Endothelial cell of umbilical vein (primary cell): ENCODE data around the gene CA5A. TPM values are rescaled to one million over a fixed set of nuclear protein-coding genes. Genes with fewer than 3 reads are reported as not detected.

ENCODE experiments used
- BruUV-seq: library from RNA; stranded (reverse); fragments of 400-500 nt; replicated peaks from 2 replicates; lab custom pipeline; 2021; lab: Mats Ljungman, UMichigan
- CTCF ChIA-PET: fragments of 300-600, 350-600 bp; sonication (Branson Sonifier 250); formaldehyde crosslinking; loops from one replicate; lab custom pipeline; 2021; ENCODE audit warnings: antibody characterized with exemption, inconsistent platforms; lab: Charles Lee
- POLR2A ChIA-PET: fragments of 300-600, 350-600 bp; sonication (Branson Sonifier 250); formaldehyde crosslinking; loops from one replicate; lab custom pipeline; 2021; ENCODE audit warnings: antibody characterized with exemption, inconsistent platforms; lab: Charles Lee
- DNase-seq: peaks from one replicate; pipeline ENCODE4 v3.0.0-alpha.2; 2011; ENCODE audit warnings: low read depth, low spot score
- FAIRE-seq: peaks from 2 replicates; lab custom pipeline; 2011; peaks lifted over from hg19 to GRCh38; lab: Jason Lieb, UNC
- H2AFZ ChIP-seq: 2 replicates; pipeline ENCODE4 v1.6.0; 2012; ENCODE audit warnings: low read depth, low read length, control low read depth, inconsistent platforms
- H3K27ac ChIP-seq: 2 replicates; pipeline ENCODE4 v1.5.1; 2011; ENCODE audit warnings: low read depth, mild to moderate bottlenecking, control low read depth, low read length, moderate library complexity; ENCODE audit not compliant: insufficient read depth
- H3K27me3 ChIP-seq, 2 experiments: 2 replicates each; pipeline versions ENCODE4 v1.6.0 to v1.6.1; 2011; ENCODE audit warnings: low read length in 2 of 2, mixed read lengths in 1 of 2; ENCODE audit not compliant: control insufficient read depth in 2 of 2, insufficient read depth in 2 of 2
- H3K36me3 ChIP-seq, 2 experiments: 2 replicates in 1 of 2; 3 replicates in 1 of 2; pipeline ENCODE4 v1.5.1; 2011; ENCODE audit warnings: low read length in 2 of 2, mild to moderate bottlenecking in 1 of 2, moderate library complexity in 1 of 2; ENCODE audit not compliant: control insufficient read depth in 2 of 2, insufficient read depth in 2 of 2; ENCODE audit errors: extremely low read depth in 1 of 2
- H3K4me1 ChIP-seq: 3 replicates; pipeline ENCODE4 v1.5.1; 2011; ENCODE audit warnings: mild to moderate bottlenecking, low read length; ENCODE audit not compliant: control insufficient read depth, insufficient read depth; ENCODE audit errors: extremely low read depth
- H3K4me2 ChIP-seq: 2 replicates; pipeline ENCODE4 v1.6.1; 2011; ENCODE audit warnings: low read length, control low read depth, mixed read lengths; ENCODE audit not compliant: insufficient read depth
- H3K4me3 ChIP-seq, 3 experiments: fragments of 200-600 bp in 1 of 3; sonication (generic), shearing (Covaris generic) in 1 of 3; replicated peaks in 1 of 3; 2 replicates each; pipeline ENCODE4 v1.5.1; 2011 to 2016; ENCODE audit warnings: control low read depth in 3 of 3, low read length in 3 of 3, mild to moderate bottlenecking in 2 of 3, inconsistent platforms in 1 of 3, low read depth in 1 of 3, moderate library complexity in 1 of 3; ENCODE audit not compliant: insufficient read depth in 1 of 3
- H3K79me2 ChIP-seq: 2 replicates; pipeline ENCODE4 v1.6.0; 2012; ENCODE audit warnings: low read length, inconsistent platforms; ENCODE audit not compliant: control insufficient read depth, insufficient read depth
- H3K9ac ChIP-seq: replicated peaks from 2 replicates; pipeline ENCODE3; 2011; ENCODE audit warnings: low read length, control low read depth; ENCODE audit not compliant: insufficient read depth; ENCODE audit errors: extremely low read depth
- H3K9me1 ChIP-seq: replicated peaks from 3 replicates; pipeline ENCODE4 v1.6.0; 2011; ENCODE audit warnings: mild to moderate bottlenecking, low read length; ENCODE audit not compliant: control insufficient read depth, insufficient read depth; ENCODE audit errors: extremely low read depth
- H3K9me3 ChIP-seq: replicated peaks from 2 replicates; pipeline ENCODE4 v1.5.1; 2012; ENCODE audit warnings: low read length, inconsistent platforms; ENCODE audit not compliant: control insufficient read depth, insufficient read depth
- H4K20me1 ChIP-seq: replicated peaks from 2 replicates; pipeline ENCODE3; 2011; ENCODE audit warnings: mild to moderate bottlenecking, low read length; ENCODE audit not compliant: control insufficient read depth, insufficient read depth; ENCODE audit errors: extremely low read depth
- EZH2 ChIP-seq: IDR thresholded peaks from 2 replicates; pipeline ENCODE4 v1.6.1; 2012; ENCODE audit warnings: borderline replicate concordance, low read depth, mild to moderate bottlenecking, moderate library complexity, low read length, inconsistent platforms; ENCODE audit not compliant: severe bottlenecking
- FOS ChIP-seq: IDR thresholded peaks from 2 replicates; pipeline ENCODE4 v1.6.1; 2011; ENCODE audit warnings: mild to moderate bottlenecking, low read length, moderate library complexity, borderline replicate concordance; ENCODE audit not compliant: insufficient read depth
- GATA2 ChIP-seq: IDR thresholded peaks from 2 replicates; pipeline ENCODE4 v1.7.0; 2011; ENCODE audit warnings: low read depth, mild to moderate bottlenecking, moderate library complexity, mixed read lengths, low read length; ENCODE audit not compliant: insufficient read length, insufficient read depth
- JUN ChIP-seq: IDR thresholded peaks from 2 replicates; pipeline ENCODE4 v1.6.1; 2011; ENCODE audit warnings: borderline replicate concordance, low read depth; ENCODE audit not compliant: insufficient read length, insufficient read depth
- MYC ChIP-seq: IDR thresholded peaks from one replicate; pipeline ENCODE4 v1.6.1; 2011; ENCODE audit warnings: mild to moderate bottlenecking, low read depth, low read length
- POLR2A ChIP-seq: IDR thresholded peaks from 2 replicates; pipeline ENCODE4 v1.6.1; 2012; ENCODE audit warnings: low read depth, mild to moderate bottlenecking, control low read depth, low read length
- POLR2AphosphoS5 ChIP-seq: IDR thresholded peaks from 2 replicates; pipeline ENCODE4 v1.6.1; 2012; ENCODE audit warnings: low read depth, mild to moderate bottlenecking, control low read depth, low read length, moderate library complexity; ENCODE audit not compliant: insufficient read depth
- dilution Hi-C: fragments of 300-500 bp; cut with MboI; formaldehyde crosslinking; loops from one replicate; pipeline ENCODE4 v1.15.0; 2019; ENCODE audit warnings: low sequenced_read_pairs; ENCODE audit not compliant: extremely low pct_ligation_motif_present
- intact Hi-C: fragments of 100-400 bp; cut with micrococcal nuclease; formaldehyde crosslinking; loops from one replicate; pipeline ENCODE4 v1.10.0; 2022
- polyA plus RNA-seq, 4 experiments: library from polyadenylated mRNA; depleted of rRNA in 3 of 4; stranded (reverse) in 3 of 4; unstranded in 1 of 4; fragments of >200 nt; gene quantifications; 2 replicates each; pipeline versions ENCODE4 v1.2.1 to v1.2.3, GENCODE V29; 2011 to 2012; ENCODE audit warnings: missing spikeins in 1 of 4
- total RNA-seq: library from RNA; stranded (reverse); gene quantifications from 2 replicates; pipeline ENCODE4 v1.2.3, GENCODE V29; 2021
- TF ChIP-seq, protein P1 (sequence below), 2 donors: IDR thresholded peaks; 1 replicate in 1 of 2; 2 replicates in 1 of 2; pipeline ENCODE4 v1.5.1; 2011; ENCODE audit warnings: low read length in 2 of 2, mild to moderate bottlenecking in 2 of 2, moderate library complexity in 2 of 2, control low read depth in 1 of 2, inconsistent platforms in 1 of 2, low read depth in 1 of 2; ENCODE audit not compliant: insufficient read depth in 1 of 2; ENCODE audit errors: extremely low read depth in 1 of 2
- TF ChIP-seq, protein P2 (sequence below): IDR thresholded peaks from 2 replicates; pipeline ENCODE4 v1.6.1; 2011; ENCODE audit not compliant: insufficient read depth, insufficient read length

Gene CA5A
- total and polyA plus RNA-seq, 2 donors (not counting 3 experiments of a cell fraction or from before 2014, with no cell fraction given): not detected

DNA sequence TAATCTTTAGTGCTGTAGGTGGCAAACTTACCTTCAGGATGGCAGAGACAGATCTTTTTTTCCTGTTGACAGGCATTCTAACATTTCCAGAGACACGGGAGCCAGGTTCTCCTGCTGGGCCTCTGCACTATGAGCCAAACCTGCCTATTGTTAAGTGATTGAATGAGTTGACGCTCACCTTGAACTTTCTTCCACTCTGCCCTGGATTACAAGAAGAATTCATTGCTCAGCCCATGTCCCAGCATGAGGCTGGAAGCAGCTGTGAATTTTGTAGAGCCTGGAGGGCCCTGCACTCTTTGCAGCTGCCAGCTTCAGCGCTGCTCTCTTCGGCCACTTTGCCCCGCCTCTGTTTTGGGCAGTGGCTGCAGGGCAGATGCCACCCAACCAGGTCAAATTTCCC, 57.6 kb downstream of the CA5A start:
- H3K36me3 ChIP-seq: no peaks in the 10 kb centered on the region
- no TSS peak for BruUV-seq
- H4K20me1 ChIP-seq: no peaks in the 10 kb centered on the region
- ChIA-PET CTCF (no interaction called here), POLR2A (no interaction called here)
- H3K9ac ChIP-seq: no peak overlapping the region
- intact Hi-C loops: no loop called here
- no peaks in the 10 kb centered on the region for H3K79me2 ChIP-seq
- no peaks in the 10 kb centered on the region for H3K9me3 ChIP-seq
- no peaks in the 10 kb centered on the region for H3K9me1 ChIP-seq
- H3K27me3 ChIP-seq: peaks cover 7 to 9% of the 10 kb centered on the region in 2 experiments
- H3K4me3 ChIP-seq: no peak overlapping the region
- H3K4me2 ChIP-seq: no peak overlapping the region
- H2AFZ ChIP-seq: no peak overlapping the region
- TF ChIP-seq GATA2 (no peak), POLR2A (no peak), POLR2AphosphoS5 (no peak), JUN (no peak)
- TF ChIP-seq, protein P1, sequence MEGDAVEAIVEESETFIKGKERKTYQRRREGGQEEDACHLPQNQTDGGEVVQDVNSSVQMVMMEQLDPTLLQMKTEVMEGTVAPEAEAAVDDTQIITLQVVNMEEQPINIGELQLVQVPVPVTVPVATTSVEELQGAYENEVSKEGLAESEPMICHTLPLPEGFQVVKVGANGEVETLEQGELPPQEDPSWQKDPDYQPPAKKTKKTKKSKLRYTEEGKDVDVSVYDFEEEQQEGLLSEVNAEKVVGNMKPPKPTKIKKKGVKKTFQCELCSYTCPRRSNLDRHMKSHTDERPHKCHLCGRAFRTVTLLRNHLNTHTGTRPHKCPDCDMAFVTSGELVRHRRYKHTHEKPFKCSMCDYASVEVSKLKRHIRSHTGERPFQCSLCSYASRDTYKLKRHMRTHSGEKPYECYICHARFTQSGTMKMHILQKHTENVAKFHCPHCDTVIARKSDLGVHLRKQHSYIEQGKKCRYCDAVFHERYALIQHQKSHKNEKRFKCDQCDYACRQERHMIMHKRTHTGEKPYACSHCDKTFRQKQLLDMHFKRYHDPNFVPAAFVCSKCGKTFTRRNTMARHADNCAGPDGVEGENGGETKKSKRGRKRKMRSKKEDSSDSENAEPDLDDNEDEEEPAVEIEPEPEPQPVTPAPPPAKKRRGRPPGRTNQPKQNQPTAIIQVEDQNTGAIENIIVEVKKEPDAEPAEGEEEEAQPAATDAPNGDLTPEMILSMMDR (IDR thresholded peaks at IDR 0.05; ENCODE audit: extremely low read depth in 1 of 2, insufficient read depth in 1 of 2, low read depth in 1 of 2, low read length in 2 of 2): no peak
- H3K4me1 ChIP-seq: no peaks in the 10 kb centered on the region
- no peak for FAIRE-seq
- DNase-seq: no peak
- no peak overlapping the region for H3K27ac ChIP-seq
- dilution Hi-C loops: no loop called here

DNA sequence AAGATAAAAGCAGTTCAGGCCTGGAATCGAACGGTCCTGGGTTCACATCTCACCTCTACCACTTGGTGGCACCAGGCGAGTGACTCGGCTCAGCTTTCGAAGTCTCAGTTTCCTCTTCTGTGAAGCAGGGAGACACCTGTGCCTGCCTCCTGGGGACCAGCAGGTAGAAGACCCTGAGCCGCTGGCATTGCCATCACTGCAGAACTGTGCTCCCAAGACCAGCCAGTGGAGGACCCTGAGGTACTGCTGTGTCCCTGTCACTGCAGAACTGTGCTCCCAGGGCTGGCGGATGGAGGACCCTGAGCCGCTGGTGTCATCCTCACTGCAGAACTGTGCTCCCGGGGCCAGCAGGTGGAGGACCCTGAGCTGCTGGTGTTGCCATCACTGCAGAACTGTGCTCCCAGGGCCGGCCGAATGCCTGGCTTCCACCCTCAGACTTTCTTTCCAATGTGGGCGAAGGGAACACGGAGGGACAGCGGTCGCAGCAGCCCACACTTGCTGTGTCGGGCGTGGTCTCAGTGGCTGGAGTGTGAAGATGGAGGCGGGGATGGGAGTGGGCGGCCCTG, 58.3 kb downstream of the CA5A start:
- dilution Hi-C loops (no loop called here), intact Hi-C loops (no loop called here)
- H3K27ac ChIP-seq: no peak overlapping the region
- ChIA-PET POLR2A (no interaction called here), CTCF (no interaction called here)
- no peaks in the 10 kb centered on the region for H4K20me1 ChIP-seq
- H3K4me3 ChIP-seq: no peak overlapping the region
- H3K36me3 ChIP-seq: no peaks in the 10 kb centered on the region
- no TSS peak for BruUV-seq
- FAIRE-seq (peak; percentile 35), DNase-seq (no peak)
- no peaks in the 10 kb centered on the region for H3K79me2 ChIP-seq
- no peaks in the 10 kb centered on the region for H3K4me1 ChIP-seq
- no peaks in the 10 kb centered on the region for H3K9me1 ChIP-seq
- H2AFZ ChIP-seq: no peak overlapping the region
- no peak overlapping the region for H3K9ac ChIP-seq
- TF ChIP-seq, protein P2, sequence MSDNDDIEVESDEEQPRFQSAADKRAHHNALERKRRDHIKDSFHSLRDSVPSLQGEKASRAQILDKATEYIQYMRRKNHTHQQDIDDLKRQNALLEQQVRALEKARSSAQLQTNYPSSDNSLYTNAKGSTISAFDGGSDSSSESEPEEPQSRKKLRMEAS: no peak
- TF ChIP-seq MYC: no peak
- no peak for TF ChIP-seq POLR2AphosphoS5
- no peak for TF ChIP-seq JUN
- TF ChIP-seq POLR2A: no peak
- TF ChIP-seq EZH2: no peak
- TF ChIP-seq, protein P1 (IDR thresholded peaks at IDR 0.05; ENCODE audit: extremely low read depth in 1 of 2, insufficient read depth in 1 of 2, low read depth in 1 of 2, low read length in 2 of 2): no peak
- no peak for TF ChIP-seq FOS
- peaks cover 7 to 9% of the 10 kb centered on the region in 2 experiments for H3K27me3 ChIP-seq
- H3K4me2 ChIP-seq: no peak overlapping the region
- H3K9me3 ChIP-seq: no peaks in the 10 kb centered on the region
